ENCODE data around the gene VTI1A. TPM values are rescaled to one million over a fixed set of nuclear protein-coding genes. Genes with fewer than 3 reads are reported as not detected.

Gene VTI1A
- 110 TPM for total RNA-seq

GRCh38 chr10:112446855-112447619 is at the start of gene VTI1A, which contains the start of gene ZDHHC6:
TSS of gene VTI1A (plus strand) at chr10:112447215. CDS start at chr10:112447374, 159 bp downstream.
TSS of gene ZDHHC6 (minus strand) at chr10:112446914. CDS start at chr10:112445436, 1,478 bp downstream.

Other genes starting within 250 kb of the VTI1A start
- not detected for gene TECTB, start 163.8 kb upstream of the VTI1A start, total RNA-seq
- 3.6 TPM for gene ACSL5, start 73.1 kb upstream of the VTI1A start, total RNA-seq
- 37.2 TPM for gene ZDHHC6, start 301 bp upstream of the VTI1A start, total RNA-seq

Measured in camera-type eye (tissue), 1 donor.